Astrocyte (in vitro differentiated cells and primary cell): ENCODE results near the gene ADCY2. TPM values are rescaled to one million over a fixed set of nuclear protein-coding genes. Genes with fewer than 3 reads are reported as not detected.

Experiments
- DNase-seq: peaks from one replicate; pipeline ENCODE4 v3.0.0-alpha.2; 2010; ENCODE audit warnings: low read depth
- FAIRE-seq: peaks from 2 replicates; lab custom pipeline; 2011; peaks lifted over from hg19 to GRCh38; lab: Jason Lieb, UNC
- H2AFZ ChIP-seq: 2 replicates; pipeline ENCODE4 v1.6.0; 2012; ENCODE audit warnings: low read depth, low read length, inconsistent platforms
- H3K27ac ChIP-seq: 2 replicates; pipeline ENCODE4 v1.5.1; 2011; ENCODE audit warnings: low read depth, low read length, inconsistent platforms
- H3K27me3 ChIP-seq: 2 replicates; pipeline ENCODE4 v1.6.0; 2011; ENCODE audit warnings: low read length, inconsistent platforms; ENCODE audit not compliant: insufficient read depth
- H3K36me3 ChIP-seq: 2 replicates; pipeline ENCODE4 v1.5.1; 2011; ENCODE audit warnings: low read length, inconsistent platforms; ENCODE audit not compliant: insufficient read depth
- H3K4me1 ChIP-seq: 2 replicates; pipeline ENCODE4 v1.5.1; 2011; ENCODE audit warnings: low read length, inconsistent platforms; ENCODE audit not compliant: insufficient read depth
- H3K4me2 ChIP-seq: 2 replicates; pipeline ENCODE4 v1.6.0; 2012; ENCODE audit warnings: low read length, inconsistent platforms
- H3K4me3 ChIP-seq: 2 replicates; pipeline ENCODE4 v1.5.1; 2011; ENCODE audit warnings: low read depth, mild to moderate bottlenecking, low read length, inconsistent platforms; ENCODE audit not compliant: insufficient read depth
- H3K79me2 ChIP-seq: 2 replicates; pipeline ENCODE4 v1.6.0; 2012; ENCODE audit warnings: mild to moderate bottlenecking, low read length, inconsistent platforms; ENCODE audit not compliant: insufficient read depth
- H3K9ac ChIP-seq: 2 replicates; pipeline ENCODE4 v1.6.0; 2012; ENCODE audit warnings: mild to moderate bottlenecking, low read length, inconsistent platforms
- H3K9me3 ChIP-seq: 2 replicates; pipeline ENCODE4 v1.5.1; 2012; ENCODE audit warnings: low read depth, mild to moderate bottlenecking, low read length, inconsistent platforms; ENCODE audit not compliant: insufficient read depth
- H4K20me1 ChIP-seq: 2 replicates; pipeline ENCODE4 v1.6.0; 2012; ENCODE audit warnings: low read length, inconsistent platforms; ENCODE audit not compliant: insufficient read depth
- H3K27ac Mint-ChIP-seq: one replicate; pipeline ENCODE4 v1.8.0; 2021; ENCODE audit warnings: mild to moderate bottlenecking, mixed read lengths; ENCODE audit not compliant: unreplicated experiment
- H3K27me3 Mint-ChIP-seq: one replicate; pipeline ENCODE4 v1.8.0; 2021; ENCODE audit warnings: low read depth, mixed read lengths; ENCODE audit not compliant: unreplicated experiment
- H3K36me3 Mint-ChIP-seq: one replicate; pipeline ENCODE4 v1.8.0; 2021; ENCODE audit warnings: low read depth, mixed read lengths; ENCODE audit not compliant: unreplicated experiment
- H3K4me1 Mint-ChIP-seq: one replicate; pipeline ENCODE4 v1.8.0; 2021; ENCODE audit warnings: low read depth, mixed read lengths; ENCODE audit not compliant: unreplicated experiment
- H3K4me3 Mint-ChIP-seq: one replicate; pipeline ENCODE4 v1.8.0; 2021; ENCODE audit warnings: mild to moderate bottlenecking, moderate library complexity, mixed read lengths; ENCODE audit not compliant: unreplicated experiment
- H3K9me3 Mint-ChIP-seq: one replicate; pipeline ENCODE4 v1.8.0; 2021; ENCODE audit warnings: mild to moderate bottlenecking, mixed read lengths; ENCODE audit not compliant: unreplicated experiment
- CTCF ChIP-seq: IDR thresholded peaks from 2 replicates; pipeline ENCODE4 v1.5.1; 2011; ENCODE audit warnings: low read depth, mild to moderate bottlenecking, inconsistent platforms, low read length, moderate library complexity; ENCODE audit not compliant: insufficient read depth
- EZH2 ChIP-seq: IDR thresholded peaks from 2 replicates; pipeline ENCODE4 v1.6.1; 2012; ENCODE audit warnings: mild to moderate bottlenecking, low read length, inconsistent platforms; ENCODE audit not compliant: insufficient read depth
- total RNA-seq: library from RNA; stranded (reverse); gene quantifications from 2 replicates; pipeline ENCODE4 v1.2.1, GENCODE V29; 2021

ADCY2 gene
- total RNA-seq, 1 donor from 2014 or later = 5.7 TPM

- Mint-ChIP-seq H3K36me3 (no peaks in the 10 kb centered on the region), H3K27me3 (no peaks in the 10 kb centered on the region), H3K27ac (no peak overlapping the region), H3K4me3 (no peak overlapping the region), H3K4me1 (peaks cover 36% of the 10 kb centered on the region), H3K9me3 (peaks cover 3% of the 10 kb centered on the region)
- H3K4me3 ChIP-seq = no peak overlapping the region
- H3K4me1 ChIP-seq = no peaks in the 10 kb centered on the region
- H3K9me3 ChIP-seq = peaks cover 3% of the 10 kb centered on the region
- no peak for FAIRE-seq
- TF ChIP-seq CTCF (no peak), EZH2 (no peak)
- no peak overlapping the region for H3K4me2 ChIP-seq
- H3K9ac ChIP-seq = no peak overlapping the region
- no peaks in the 10 kb centered on the region for H4K20me1 ChIP-seq
- no peak overlapping the region for H2AFZ ChIP-seq
- no peaks in the 10 kb centered on the region for H3K27me3 ChIP-seq
- no peaks in the 10 kb centered on the region for H3K36me3 ChIP-seq
- no peaks in the 10 kb centered on the region for H3K79me2 ChIP-seq
- no peak overlapping the region for H3K27ac ChIP-seq
- DNase-seq = no peak
These were observed 29.9 kb downstream of the ADCY2 start for GRCh38 chr5:7425830-7426229.

GRCh38 chr5:7426284-7426683, 30.3 kb downstream of the ADCY2 start:
- H3K27me3 Mint-ChIP-seq = no peaks in the 10 kb centered on the region
- H3K9ac ChIP-seq = no peak overlapping the region
- peaks cover 32% of the 10 kb centered on the region for H3K4me1 Mint-ChIP-seq
- H3K36me3 Mint-ChIP-seq = no peaks in the 10 kb centered on the region
- H3K4me3 ChIP-seq = no peak overlapping the region
- H3K9me3 Mint-ChIP-seq = peaks cover 3% of the 10 kb centered on the region
- H3K27ac Mint-ChIP-seq = no peak overlapping the region
- no peaks in the 10 kb centered on the region for H3K36me3 ChIP-seq
- H3K9me3 ChIP-seq = peaks cover 3% of the 10 kb centered on the region
- H2AFZ ChIP-seq = no peak overlapping the region
- FAIRE-seq (no peak), DNase-seq (no peak)
- H3K4me2 ChIP-seq = no peak overlapping the region
- no peaks in the 10 kb centered on the region for H3K79me2 ChIP-seq
- TF ChIP-seq EZH2 = no peak
- TF ChIP-seq CTCF = no peak
- no peaks in the 10 kb centered on the region for H3K27me3 ChIP-seq
- no peak overlapping the region for H3K4me3 Mint-ChIP-seq
- no peak overlapping the region for H3K27ac ChIP-seq
- no peaks in the 10 kb centered on the region for H4K20me1 ChIP-seq
- no peaks in the 10 kb centered on the region for H3K4me1 ChIP-seq

GRCh38 chr5:7434914-7435313, 39.0 kb downstream of the ADCY2 start:
- H3K36me3 ChIP-seq = no peaks in the 10 kb centered on the region
- Mint-ChIP-seq H3K4me3 (no peak overlapping the region), H3K27me3 (no peaks in the 10 kb centered on the region), H3K27ac (no peak overlapping the region), H3K4me1 (no peaks in the 10 kb centered on the region), H3K9me3 (peaks cover 5% of the 10 kb centered on the region), H3K36me3 (no peaks in the 10 kb centered on the region)
- no peak overlapping the region for H3K27ac ChIP-seq
- H3K4me1 ChIP-seq = no peaks in the 10 kb centered on the region
- FAIRE-seq (no peak), DNase-seq (no peak)
- no peaks in the 10 kb centered on the region for H3K27me3 ChIP-seq
- H2AFZ ChIP-seq = no peak overlapping the region
- TF ChIP-seq CTCF (no peak), EZH2 (no peak)
- no peak overlapping the region for H3K4me3 ChIP-seq
- H3K9me3 ChIP-seq = peaks cover 8% of the 10 kb centered on the region
- no peaks in the 10 kb centered on the region for H3K79me2 ChIP-seq
- no peak overlapping the region for H3K4me2 ChIP-seq
- no peaks in the 10 kb centered on the region for H4K20me1 ChIP-seq
- no peak overlapping the region for H3K9ac ChIP-seq
